ENCODE results near the gene THSD4. TPM values are rescaled to one million over a fixed set of nuclear protein-coding genes. Genes with fewer than 3 reads are reported as not detected.

Gene THSD4
- total RNA-seq, 1 experiment from 2014 or later = 29.3 TPM

GRCh38 chr15:71330638-71331162 is 215.4 kb downstream of the THSD4 start:
- ChIA-PET CTCF (no interaction called here), POLR2A (ENCODE audit: unreplicated experiment) (no interaction called here)
- BruUV-seq (replicated peaks) = no TSS peak
- Histone ChIP-seq H3K79me2 (ENCODE audit: low read depth) (no peaks in the 10 kb centered on the region), H3K27ac (no peak overlapping the region), H3K9me2 (ENCODE audit: insufficient read depth) (no peaks in the 10 kb centered on the region), H3K27me3 (ENCODE audit: insufficient read depth, low read depth) (no peaks in the 10 kb centered on the region), H2AFZ (no peak overlapping the region), H3K4me2 (no peak overlapping the region), H3K36me3 (ENCODE audit: low read depth) (peaks cover 3% of the 10 kb centered on the region; the same call in 1 of the 2 replicates), H4K20me1 (ENCODE audit: insufficient read depth) (no peaks in the 10 kb centered on the region), H3K4me1 (replicated peaks; ENCODE audit: insufficient read depth) (peaks cover 41% of the 10 kb centered on the region), H3K4me3 (no peak overlapping the region), H3F3A (ENCODE audit: insufficient read depth, low read depth) (peaks cover 10% of the 10 kb centered on the region; the same call in 1 of the 2 replicates), H3K9me3 (ENCODE audit: insufficient read depth, low read depth) (no peaks in the 10 kb centered on the region)
- intact Hi-C loops (cut with micrococcal nuclease; ENCODE audit: unreplicated experiment) = no loop called here
- no peak for DNase-seq
- TF ChIP-seq EZH2 (IDR thresholded peaks at IDR 0.05; ENCODE audit: low read depth) = no peak

- CTCF ChIA-PET = no interaction called here
- intact Hi-C loops (cut with micrococcal nuclease; ENCODE audit: unreplicated experiment) = no loop called here
- H3K4me3 ChIP-seq = no peak overlapping the region
- POLR2A ChIA-PET (ENCODE audit: unreplicated experiment) = no interaction called here
- no peak for DNase-seq
- no peak overlapping the region for H3K27ac ChIP-seq
- no peaks in the 10 kb centered on the region for H3K79me2 ChIP-seq (ENCODE audit: low read depth)
- H2AFZ ChIP-seq = no peak overlapping the region
- no peak for TF ChIP-seq CTCF (conservative IDR thresholded peaks at IDR 0.05)
- TF ChIP-seq EZH2 (IDR thresholded peaks at IDR 0.05; ENCODE audit: low read depth) = no peak
- no TSS peak for BruUV-seq (replicated peaks)
- peaks cover 13% of the 10 kb centered on the region for H3F3A ChIP-seq (ENCODE audit: insufficient read depth, low read depth)
- no peaks in the 10 kb centered on the region for H3K9me2 ChIP-seq (ENCODE audit: insufficient read depth)
- peaks cover 41% of the 10 kb centered on the region for H3K4me1 ChIP-seq (replicated peaks; ENCODE audit: insufficient read depth)
- peaks cover 3% of the 10 kb centered on the region; the same call in 1 of the 2 replicates for H3K36me3 ChIP-seq (ENCODE audit: low read depth)
- no peaks in the 10 kb centered on the region for H3K27me3 ChIP-seq (ENCODE audit: insufficient read depth, low read depth)
- no peak overlapping the region for H3K4me2 ChIP-seq
- H3K9me3 ChIP-seq (ENCODE audit: insufficient read depth, low read depth) = no peaks in the 10 kb centered on the region
- H4K20me1 ChIP-seq (ENCODE audit: insufficient read depth) = no peaks in the 10 kb centered on the region
These were observed 215.9 kb downstream of the THSD4 start for GRCh38 chr15:71331173-71331572.

- CTCF ChIA-PET = no interaction called here
These were observed 217.2 kb downstream of the THSD4 start for GRCh38 chr15:71332431-71333004.

More at GRCh38 chr15:71332431-71333004, 217.2 kb downstream of the THSD4 start:
- DNase-seq = no peak
- Histone ChIP-seq H4K20me1 (ENCODE audit: insufficient read depth) (no peaks in the 10 kb centered on the region), H3K79me2 (ENCODE audit: low read depth) (no peaks in the 10 kb centered on the region), H3K9me2 (ENCODE audit: insufficient read depth) (no peaks in the 10 kb centered on the region), H2AFZ (no peak overlapping the region), H3K27ac (no peak overlapping the region), H3K27me3 (ENCODE audit: insufficient read depth, low read depth) (no peaks in the 10 kb centered on the region), H3F3A (ENCODE audit: insufficient read depth, low read depth) (peaks cover 24% of the 10 kb centered on the region), H3K4me2 (no peak overlapping the region), H3K9me3 (ENCODE audit: insufficient read depth, low read depth) (no peaks in the 10 kb centered on the region), H3K4me3 (no peak overlapping the region), H3K36me3 (ENCODE audit: low read depth) (peaks cover 3% of the 10 kb centered on the region; the same call in 1 of the 2 replicates), H3K4me1 (replicated peaks; ENCODE audit: insufficient read depth) (peaks cover 52% of the 10 kb centered on the region)
- POLR2A ChIA-PET (ENCODE audit: unreplicated experiment) = no interaction called here
- BruUV-seq (replicated peaks) = no TSS peak
- TF ChIP-seq CTCF (conservative IDR thresholded peaks at IDR 0.05) (no peak), EZH2 (IDR thresholded peaks at IDR 0.05; ENCODE audit: low read depth) (no peak)
- intact Hi-C loops (cut with micrococcal nuclease; ENCODE audit: unreplicated experiment) = no loop called here
